ENCODE results near the gene CRABP2.

CRABP2 gene

GRCh38 chr1:156708218-156708661, 2.9 kb upstream of the CRABP2 start:
- no peak for DNase-seq (ENCODE audit: low spot score)

GRCh38 chr1:156707417-156708217, 2.2 kb upstream of the CRABP2 start:
- DNase-seq (ENCODE audit: low spot score): no peak

- no peak for DNase-seq (ENCODE audit: low spot score)
Measured at GRCh38 chr1:156706657-156707416, 1.5 kb upstream of the CRABP2 start.

GRCh38 chr1:156705918-156706656, 704 bp upstream of the CRABP2 start:
- DNase-seq (ENCODE audit: low spot score): peak; percentile 15

- DNase-seq (ENCODE audit: low spot score): no peak
Measured at GRCh38 chr1:156704930-156705320, 458 bp downstream of the CRABP2 start.

- no peak for DNase-seq (ENCODE audit: low spot score)
Measured at GRCh38 chr1:156704166-156704711, 1.1 kb downstream of the CRABP2 start.

- no peak for DNase-seq (ENCODE audit: low spot score)
Measured at GRCh38 chr1:156703741-156704140, 1.6 kb downstream of the CRABP2 start.

GRCh38 chr1:156703336-156703735, 2.0 kb downstream of the CRABP2 start:
- no peak for DNase-seq (ENCODE audit: low spot score)

GRCh38 chr1:156700736-156701531, 4.4 kb downstream of the CRABP2 start:
- DNase-seq (ENCODE audit: low spot score): no peak

- DNase-seq (ENCODE audit: low spot score): no peak
Measured at GRCh38 chr1:156698995-156699394, 6.4 kb downstream of the CRABP2 start.

- DNase-seq (ENCODE audit: low spot score): no peak
Measured at GRCh38 chr1:156697481-156697880, 7.9 kb downstream of the CRABP2 start.

GRCh38 chr1:156696755-156697154, 8.6 kb downstream of the CRABP2 start:
- DNase-seq (ENCODE audit: low spot score): no peak

- no peak for DNase-seq (ENCODE audit: low spot score)
Measured at GRCh38 chr1:156694690-156694962, 10.8 kb downstream of the CRABP2 start.

GRCh38 chr1:156693848-156694689, 11.3 kb downstream of the CRABP2 start:
- DNase-seq (ENCODE audit: low spot score): no peak

GRCh38 chr1:156692925-156693847, 12.2 kb downstream of the CRABP2 start:
- DNase-seq (ENCODE audit: low spot score): no peak

- DNase-seq (ENCODE audit: low spot score): no peak
Measured at GRCh38 chr1:156692441-156692924, 12.9 kb downstream of the CRABP2 start.

GRCh38 chr1:156691665-156692440, 13.5 kb downstream of the CRABP2 start:
- no peak for DNase-seq (ENCODE audit: low spot score)

GRCh38 chr1:156691191-156691590, 14.2 kb downstream of the CRABP2 start:
- DNase-seq (ENCODE audit: low spot score): no peak

GRCh38 chr1:156690675-156691036, 14.7 kb downstream of the CRABP2 start:
- DNase-seq (ENCODE audit: low spot score): no peak

Measured in hematopoietic multipotent progenitor cell treated with erythropoietin and hydrocortisone succinate and interleukin-3 and kit ligand, for 17 days (in vitro differentiated cells).